NCI-H82 treated with DMSO at 0.1 percent for 48 hours (cell line): ENCODE measurements around the gene ERCC6.
A peak's percentile ranks its signal among the peaks of the same experiment; 100 is the strongest.

ENCODE experiments used
- DNase-seq: peaks from one replicate; lab custom pipeline; 2025; ENCODE audit not compliant: unreplicated experiment; lab: John Stamatoyannopoulos, UW

Gene ERCC6

DNA sequence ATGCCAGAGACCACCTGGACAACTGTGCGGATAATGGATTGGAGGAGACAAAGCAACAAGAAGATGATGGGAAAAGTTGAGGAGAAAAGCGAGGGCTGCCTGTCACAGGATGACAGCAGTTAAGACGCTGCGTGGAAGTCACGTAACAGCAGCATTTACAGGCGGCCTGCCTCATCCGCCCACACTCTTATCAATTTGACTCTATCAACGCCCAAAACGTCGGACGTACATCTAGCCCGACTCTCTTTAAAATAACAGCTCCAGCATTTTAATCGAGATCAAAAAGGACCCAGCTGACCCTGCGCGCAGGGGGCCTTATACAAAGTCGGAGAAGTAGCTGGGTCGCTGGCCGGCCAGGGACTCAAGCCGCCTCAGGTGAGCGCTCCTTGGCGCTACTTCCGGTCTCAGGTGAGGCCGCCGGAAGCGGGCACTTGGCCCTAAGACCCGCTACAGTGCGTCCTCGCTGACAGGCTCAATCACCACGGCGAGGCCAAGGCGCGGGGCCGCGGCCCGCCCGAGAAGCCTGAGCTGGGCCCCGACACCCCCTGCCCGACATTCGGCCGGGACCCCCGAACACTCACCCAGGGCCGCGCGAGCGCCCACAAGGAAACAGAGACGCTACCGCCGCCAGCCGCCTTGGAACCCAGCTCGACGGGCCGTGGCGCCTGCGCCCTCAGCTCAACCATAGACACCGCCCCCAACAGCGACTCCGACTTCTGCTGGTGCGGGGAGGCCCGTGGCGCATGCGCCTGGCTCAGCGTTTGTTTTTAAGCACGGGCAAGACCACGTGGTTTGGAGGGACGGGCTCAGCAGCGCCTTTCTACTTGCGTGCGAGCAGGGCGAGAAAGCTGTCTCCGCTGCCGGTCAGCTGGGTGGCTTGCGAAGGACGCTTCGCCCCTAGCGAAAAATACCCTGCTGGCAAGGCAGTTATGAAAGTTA, at the start of gene ERCC6:
TSS of gene ERCC6 (minus strand) at position 741 of the 939 bp plus-strand sequence.
- peak; percentile 76 for DNase-seq

GRCh38 chr10:49587981-49588380, 49.1 kb upstream of the ERCC6 start:
- DNase-seq: no peak

- DNase-seq: no peak
Measured at GRCh38 chr10:49585387-49585786, 46.5 kb upstream of the ERCC6 start.

- no peak for DNase-seq
Measured at GRCh38 chr10:49579621-49580020, 40.7 kb upstream of the ERCC6 start.

DNA sequence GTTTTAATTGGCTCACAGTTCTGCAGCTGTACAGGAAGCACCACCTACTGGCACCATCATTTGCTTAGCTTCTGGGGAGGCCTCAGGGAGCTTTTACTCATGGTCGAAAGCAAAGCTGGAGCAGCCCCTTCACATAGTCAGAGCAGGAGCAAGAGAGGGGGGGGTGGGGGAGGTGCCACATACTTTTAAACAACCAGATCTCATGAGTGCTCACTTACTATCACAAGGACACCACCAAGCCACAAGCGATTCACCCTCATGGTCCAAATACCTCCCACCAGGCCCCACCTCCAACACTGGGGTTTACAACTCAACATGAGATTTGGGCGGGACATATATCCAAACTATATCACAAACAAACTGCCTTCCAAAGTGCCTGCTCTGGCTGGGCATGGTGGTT, 39.5 kb upstream of the ERCC6 start:
- no peak for DNase-seq

GRCh38 chr10:49577182-49577925, 38.4 kb upstream of the ERCC6 start:
- DNase-seq: no peak

DNA sequence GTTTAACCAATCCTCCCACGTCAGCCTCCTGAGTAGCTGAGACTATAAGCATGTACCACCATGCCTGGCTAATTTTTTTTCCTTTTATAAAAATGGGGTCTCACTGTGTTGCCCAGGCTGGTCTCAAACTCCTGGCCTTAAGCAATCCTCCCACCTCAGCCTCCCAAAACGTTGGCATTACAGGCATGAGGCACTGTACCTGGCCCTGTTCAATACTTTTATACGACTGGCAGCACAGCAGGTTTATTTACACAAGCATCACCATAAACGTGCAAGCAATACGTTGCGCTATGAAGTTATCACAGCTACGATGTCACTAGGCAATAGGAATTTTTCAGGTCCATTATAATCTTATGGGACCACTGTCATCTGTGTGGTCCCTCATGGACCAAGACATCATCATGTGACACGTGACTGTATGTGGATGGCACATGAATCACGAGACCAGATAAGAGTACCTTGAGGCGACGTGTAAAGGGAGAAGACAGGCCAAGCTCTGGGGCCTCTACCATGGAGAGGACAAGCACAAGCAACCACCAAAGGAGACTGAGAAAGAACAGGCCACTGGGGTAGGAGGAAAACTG, 36.7 kb upstream of the ERCC6 start:
- no peak for DNase-seq

DNA sequence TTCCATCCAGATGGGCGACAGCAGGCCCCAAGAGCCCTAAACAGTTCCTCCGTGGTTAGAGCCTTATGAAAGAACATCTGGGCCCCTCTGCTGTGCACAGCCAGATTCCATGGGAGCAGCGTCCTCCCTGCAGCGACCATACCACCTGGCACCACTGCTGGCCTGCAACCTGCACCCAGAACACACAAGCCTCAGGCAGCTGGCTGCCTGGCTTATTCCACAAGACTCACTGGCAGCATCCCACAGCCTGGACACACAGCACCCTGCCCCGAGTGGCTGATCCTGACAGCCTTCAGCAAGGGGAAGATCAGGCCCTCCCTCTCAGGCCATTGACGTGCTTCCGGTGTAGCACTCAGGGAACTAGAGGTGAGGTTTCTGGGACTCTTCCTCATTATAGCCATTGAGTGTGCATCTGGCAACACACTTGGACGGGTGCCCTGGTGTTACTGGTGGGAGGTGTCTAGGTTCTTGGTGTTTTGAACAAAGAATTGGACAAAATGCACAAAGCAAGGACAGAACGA, 33.7 kb upstream of the ERCC6 start:
- DNase-seq: no peak

DNA sequence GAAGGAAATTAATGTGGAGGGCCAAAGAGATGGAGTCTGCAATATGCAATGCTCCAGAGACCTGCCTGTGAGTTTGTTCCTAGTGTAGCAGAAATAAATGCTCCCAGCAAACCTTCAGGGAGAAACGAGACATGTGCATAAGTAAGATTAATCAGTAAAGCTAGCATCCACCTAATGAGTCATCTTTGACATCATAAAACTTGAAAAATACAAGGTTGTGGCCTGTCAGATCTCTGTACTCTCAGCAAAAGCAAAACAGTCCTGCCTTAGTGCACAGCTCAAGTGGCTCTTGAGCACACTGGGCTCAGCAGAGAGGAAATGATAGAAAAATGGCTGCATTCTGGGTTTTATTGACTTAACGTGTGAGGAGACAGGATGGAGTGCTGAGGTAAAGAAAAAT, 32.5 kb upstream of the ERCC6 start:
- DNase-seq: no peak

- no peak for DNase-seq
Measured at GRCh38 chr10:49569031-49569631, 30.2 kb upstream of the ERCC6 start.

GRCh38 chr10:49568235-49568634, 29.3 kb upstream of the ERCC6 start:
- no peak for DNase-seq

- no peak for DNase-seq
Measured at GRCh38 chr10:49567810-49568209, 28.9 kb upstream of the ERCC6 start.

DNA sequence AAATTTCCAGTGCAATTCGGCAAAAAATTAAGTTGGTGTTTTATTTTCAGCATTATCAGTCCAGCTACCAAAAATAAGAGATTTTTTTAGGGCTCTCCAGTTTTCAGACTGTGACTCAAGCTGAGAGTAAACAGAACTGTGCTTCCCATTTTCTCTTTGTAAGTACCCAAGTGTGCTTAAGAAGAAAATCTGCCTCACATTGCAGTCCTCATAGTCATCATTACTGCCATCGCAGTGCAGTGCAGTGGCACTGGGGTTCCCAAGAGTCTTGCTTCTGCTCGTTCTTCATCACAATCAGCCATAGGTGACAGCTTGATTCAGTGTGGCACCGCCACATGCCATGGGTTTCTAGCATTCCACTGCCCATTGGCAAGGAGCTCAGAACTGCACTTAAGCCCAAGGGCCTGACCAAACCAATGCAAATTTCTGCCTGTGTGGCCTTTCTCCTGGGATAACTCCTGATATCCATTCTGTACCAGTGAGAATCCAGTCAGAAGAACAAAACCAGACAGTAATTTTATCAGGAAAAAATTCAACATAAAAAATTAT, 25.6 kb upstream of the ERCC6 start:
- DNase-seq: no peak

DNA sequence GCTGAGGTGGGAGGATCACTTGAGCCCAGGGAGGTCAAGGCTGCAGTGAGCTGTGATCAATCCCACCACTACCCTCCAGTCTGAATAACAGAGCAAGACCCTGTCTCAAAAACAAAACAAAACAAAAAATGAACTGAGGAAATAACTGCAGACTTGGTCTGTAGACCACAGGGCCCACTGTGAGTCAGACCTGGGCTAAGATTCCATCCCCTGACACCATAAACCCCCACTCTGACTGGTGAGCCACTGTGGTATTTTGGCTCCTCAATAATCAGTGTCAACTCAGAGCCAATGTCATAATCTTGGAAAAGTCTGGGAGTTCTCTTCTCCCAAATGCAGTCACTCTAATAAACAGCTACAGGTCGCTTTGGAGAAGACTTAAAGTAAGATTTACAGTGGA, 24.0 kb upstream of the ERCC6 start:
- no peak for DNase-seq

- no peak for DNase-seq
Measured at GRCh38 chr10:49560526-49560925, 21.6 kb upstream of the ERCC6 start.

GRCh38 chr10:49559476-49559875, 20.6 kb upstream of the ERCC6 start:
- no peak for DNase-seq

DNA sequence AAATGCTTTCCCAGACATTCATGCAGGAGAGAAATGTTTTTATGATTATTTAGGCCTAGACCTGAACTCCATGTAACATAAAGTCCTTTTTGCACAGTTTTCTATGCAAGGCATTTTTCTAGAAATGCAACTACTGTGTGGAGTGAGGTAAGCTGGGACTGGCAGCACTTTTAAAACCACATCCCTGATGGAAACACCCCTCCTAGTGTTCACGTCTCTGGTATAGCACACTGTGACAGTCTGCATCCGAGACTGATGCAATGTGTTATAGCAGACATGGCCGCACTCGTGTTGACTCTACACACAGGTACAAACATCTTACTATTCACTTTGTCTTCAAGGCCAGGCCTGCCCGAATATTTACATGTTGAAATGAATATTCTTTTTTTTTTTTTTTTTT, 19.3 kb upstream of the ERCC6 start:
- DNase-seq: no peak

DNA sequence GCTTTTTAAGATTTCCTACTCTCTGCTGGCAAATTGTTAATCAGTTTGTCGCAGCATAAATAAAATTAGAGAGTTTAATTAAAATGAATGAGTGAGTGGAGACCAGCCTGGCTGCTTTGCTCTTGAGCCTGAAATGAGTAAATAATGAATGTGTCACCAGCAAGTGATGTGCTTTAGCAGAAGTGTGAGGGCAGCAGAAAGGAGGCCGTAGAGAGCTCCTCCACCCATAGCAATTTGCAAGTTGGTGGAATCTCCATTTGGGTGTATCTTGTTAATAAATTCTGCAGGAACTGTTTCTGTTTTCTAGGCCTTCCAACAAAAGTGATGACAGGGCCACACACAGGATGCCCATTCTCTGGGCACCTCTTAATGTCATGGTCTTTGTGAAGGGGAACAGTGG, 18.8 kb upstream of the ERCC6 start:
- no peak for DNase-seq

DNA sequence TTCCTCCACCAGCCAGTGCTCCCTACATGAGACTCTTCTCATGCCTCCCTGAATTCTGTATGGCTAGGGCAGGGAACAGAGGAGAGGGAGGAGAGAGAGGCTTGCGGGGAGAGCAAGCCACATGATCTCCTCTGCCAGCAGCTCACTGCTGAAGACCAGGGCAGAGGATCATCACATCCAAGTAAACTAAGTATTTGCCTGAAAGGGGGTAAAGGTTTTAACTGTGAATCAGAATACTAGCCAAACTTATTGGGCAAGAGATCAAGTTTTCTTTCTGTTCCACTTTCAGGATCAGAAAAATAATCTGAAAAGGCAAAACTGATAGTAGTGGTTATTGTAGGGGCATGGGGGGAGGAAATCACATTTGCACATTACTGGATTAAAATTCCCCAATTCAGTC, 17.8 kb upstream of the ERCC6 start:
- no peak for DNase-seq

- no peak for DNase-seq
Measured at GRCh38 chr10:49552277-49552676, 13.4 kb upstream of the ERCC6 start.

DNA sequence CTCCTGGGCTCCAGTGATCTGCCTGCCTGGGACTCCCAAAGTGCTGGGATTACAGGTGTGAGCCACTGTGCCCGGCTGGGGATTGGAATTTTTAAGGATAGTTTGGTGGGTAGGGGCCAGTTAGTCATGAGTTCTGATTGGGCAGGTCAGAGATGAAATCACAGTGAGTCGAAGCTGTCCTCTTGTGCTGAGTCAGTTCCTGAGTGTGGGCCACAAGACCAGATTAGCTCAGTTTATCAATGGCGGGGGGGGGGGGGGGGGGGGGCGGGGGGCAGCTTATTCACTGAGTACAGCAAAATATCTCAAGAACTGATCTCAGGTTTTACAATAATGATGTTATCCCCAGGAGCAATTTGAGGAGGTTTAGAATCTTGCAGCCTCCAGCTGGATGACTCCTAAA, 11.6 kb upstream of the ERCC6 start:
- no peak for DNase-seq
